Transverse colon (tissue), 4 donors: ENCODE measurements around the gene TDRD3.

Source experiments
- EP300 ChIP-seq: sonication (generic); formaldehyde crosslinking; IDR thresholded peaks from one replicate; pipeline ENCODE4 v1.6.1; 2017; ENCODE audit warnings: antibody characterized with exemption, low read depth
- POLR2A ChIP-seq: fragments of 450-650 bp; IDR thresholded peaks from one replicate; pipeline ENCODE4 v1.6.1; 2016; ENCODE audit warnings: antibody characterized with exemption, mild to moderate bottlenecking, moderate library complexity
- POLR2AphosphoS5 ChIP-seq, 3 donors: sonication (generic); formaldehyde crosslinking; IDR thresholded peaks; one replicate each; pipeline ENCODE4 v1.6.1; 2016; ENCODE audit warnings: antibody characterized with exemption in 3 of 3
- TF ChIP-seq, protein P1 (sequence below), 5 experiments: fragments of 200-600 bp in 3 of 5; fragments of 450-650 bp in 2 of 5; sonication (generic) in 3 of 5; IDR thresholded peaks; 1 replicate in 2 of 5; 2 replicates in 3 of 5; pipeline ENCODE4 v1.5.1; 2016 to 2017; ENCODE audit warnings: antibody characterized with exemption in 5 of 5, inconsistent platforms in 3 of 5, mild to moderate bottlenecking in 2 of 5, moderate library complexity in 1 of 5

- TF ChIP-seq POLR2A (no peak), POLR2AphosphoS5 (IDR thresholded peaks at IDR 0.05) (no peak), EP300 (no peak)
- TF ChIP-seq, protein P1, sequence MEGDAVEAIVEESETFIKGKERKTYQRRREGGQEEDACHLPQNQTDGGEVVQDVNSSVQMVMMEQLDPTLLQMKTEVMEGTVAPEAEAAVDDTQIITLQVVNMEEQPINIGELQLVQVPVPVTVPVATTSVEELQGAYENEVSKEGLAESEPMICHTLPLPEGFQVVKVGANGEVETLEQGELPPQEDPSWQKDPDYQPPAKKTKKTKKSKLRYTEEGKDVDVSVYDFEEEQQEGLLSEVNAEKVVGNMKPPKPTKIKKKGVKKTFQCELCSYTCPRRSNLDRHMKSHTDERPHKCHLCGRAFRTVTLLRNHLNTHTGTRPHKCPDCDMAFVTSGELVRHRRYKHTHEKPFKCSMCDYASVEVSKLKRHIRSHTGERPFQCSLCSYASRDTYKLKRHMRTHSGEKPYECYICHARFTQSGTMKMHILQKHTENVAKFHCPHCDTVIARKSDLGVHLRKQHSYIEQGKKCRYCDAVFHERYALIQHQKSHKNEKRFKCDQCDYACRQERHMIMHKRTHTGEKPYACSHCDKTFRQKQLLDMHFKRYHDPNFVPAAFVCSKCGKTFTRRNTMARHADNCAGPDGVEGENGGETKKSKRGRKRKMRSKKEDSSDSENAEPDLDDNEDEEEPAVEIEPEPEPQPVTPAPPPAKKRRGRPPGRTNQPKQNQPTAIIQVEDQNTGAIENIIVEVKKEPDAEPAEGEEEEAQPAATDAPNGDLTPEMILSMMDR (IDR thresholded peaks at IDR 0.05): no peak
These were observed 17.2 kb downstream of the TDRD3 start for GRCh38 chr13:60414177-60414576.
